Neural cell (in vitro differentiated cells): ENCODE measurements around the gene CDC6. TPM values are rescaled to one million over a fixed set of nuclear protein-coding genes. Genes with fewer than 3 reads are reported as not detected.

ENCODE experiments used
- H2AFZ ChIP-seq: fragments of 200-600, 300-800 bp; sonication (generic), shearing (Covaris generic); 2 replicates; pipeline ENCODE4 v1.6.0; 2014; ENCODE audit warnings: low read depth, mild to moderate bottlenecking, antibody characterized with exemption, low read length, moderate library complexity
- H3F3A ChIP-seq: fragments of 200-600 bp; shearing (Covaris generic); 2 replicates; pipeline ENCODE4 v1.6.1; 2016; ENCODE audit warnings: mild to moderate bottlenecking, moderate library complexity, mixed read lengths, antibody characterized with exemption, low read length; ENCODE audit not compliant: insufficient read depth, poor library complexity, severe bottlenecking
- H3K27ac ChIP-seq: fragments of 200-600, 300-800 bp; sonication (generic), shearing (Covaris generic); 2 replicates; pipeline ENCODE4 v1.5.1; 2014; ENCODE audit warnings: mild to moderate bottlenecking, low read length, moderate library complexity
- H3K27me3 ChIP-seq: fragments of 300-800, 200-600 bp; sonication (generic), shearing (Covaris generic); 2 replicates; pipeline ENCODE4 v1.6.0; 2014; ENCODE audit warnings: mild to moderate bottlenecking, low read depth, low read length, moderate library complexity; ENCODE audit not compliant: insufficient read depth
- H3K36me3 ChIP-seq: fragments of 300-800, 200-600 bp; sonication (generic), shearing (Covaris generic); 2 replicates; pipeline ENCODE4 v1.5.1; 2014; ENCODE audit warnings: mild to moderate bottlenecking, antibody characterized with exemption, low read length, moderate library complexity; ENCODE audit not compliant: insufficient read depth
- H3K4me2 ChIP-seq: fragments of 300-800, 200-600 bp; sonication (generic), shearing (Covaris generic); 2 replicates; pipeline ENCODE4 v1.6.0; 2014; ENCODE audit warnings: mild to moderate bottlenecking, low read length
- H3K4me3 ChIP-seq: fragments of 300-800, 200-600 bp; sonication (generic), shearing (Covaris generic); 2 replicates; pipeline ENCODE4 v1.5.1; 2014; ENCODE audit warnings: mild to moderate bottlenecking, low read length, moderate library complexity
- H3K79me2 ChIP-seq: fragments of 200-600 bp; shearing (Covaris generic); replicated peaks from 2 replicates; pipeline ENCODE4 v1.6.0; 2014; ENCODE audit warnings: mild to moderate bottlenecking, low read length, moderate library complexity; ENCODE audit not compliant: insufficient read depth
- H3K9ac ChIP-seq: fragments of 300-800, 200-600 bp; sonication (generic), shearing (Covaris generic); 2 replicates; pipeline ENCODE4 v1.6.1; 2016; ENCODE audit warnings: mild to moderate bottlenecking, low read length, mixed read lengths
- H3K9me2 ChIP-seq: fragments of 200-600 bp; shearing (Covaris generic); 2 replicates; pipeline ENCODE4 v1.6.1; 2016; ENCODE audit warnings: mild to moderate bottlenecking, low read length, mixed read lengths; ENCODE audit not compliant: insufficient read depth
- H3K9me3 ChIP-seq: fragments of 200-600, 300-800 bp; sonication (generic), shearing (Covaris generic); 2 replicates; pipeline ENCODE4 v1.6.1; 2016; ENCODE audit warnings: mild to moderate bottlenecking, mixed run types, low read length, moderate library complexity, mixed read lengths
- H4K20me1 ChIP-seq: fragments of 200-600 bp; shearing (Covaris generic); 2 replicates; pipeline ENCODE4 v1.6.1; 2016; ENCODE audit warnings: mild to moderate bottlenecking, mixed run types; ENCODE audit not compliant: insufficient read depth
- EP300 ChIP-seq: fragments of 450-650 bp; conservative IDR thresholded peaks from 2 replicates; pipeline ENCODE4 v1.6.1; 2014; ENCODE audit warnings: antibody characterized with exemption, mild to moderate bottlenecking, moderate library complexity; ENCODE audit not compliant: poor library complexity, severe bottlenecking
- EZH2 ChIP-seq: fragments of 200-600, 300-800 bp; shearing (Covaris generic), sonication (generic); IDR thresholded peaks from 2 replicates; pipeline ENCODE4 v1.6.1; 2014; ENCODE audit warnings: antibody characterized with exemption, low read length, borderline replicate concordance, mild to moderate bottlenecking; ENCODE audit not compliant: insufficient read depth, poor library complexity, severe bottlenecking
- MXI1 ChIP-seq: fragments of 450-650 bp; conservative IDR thresholded peaks from 2 replicates; pipeline ENCODE4 v1.6.1; 2014; ENCODE audit warnings: antibody characterized with exemption, mild to moderate bottlenecking; ENCODE audit not compliant: poor library complexity, severe bottlenecking
- POLR2AphosphoS5 ChIP-seq: IDR thresholded peaks from 2 replicates; pipeline ENCODE4 v1.6.1; 2012
- RAD21 ChIP-seq: fragments of 450-650 bp; conservative IDR thresholded peaks from 2 replicates; pipeline ENCODE4 v1.6.1; 2014; ENCODE audit warnings: antibody characterized with exemption, mild to moderate bottlenecking, moderate library complexity
- SMC3 ChIP-seq: fragments of 450-650 bp; conservative IDR thresholded peaks from 2 replicates; pipeline ENCODE4 v1.6.1; 2014; ENCODE audit warnings: antibody characterized with exemption, mild to moderate bottlenecking, moderate library complexity; ENCODE audit not compliant: poor library complexity
- TAF1 ChIP-seq: IDR thresholded peaks from 2 replicates; pipeline ENCODE4 v1.6.1; 2012; ENCODE audit warnings: low read depth
- polyA plus RNA-seq: library from polyadenylated mRNA; depleted of rRNA; stranded (reverse); fragments of >200 nt; gene quantifications from 2 replicates; pipeline ENCODE4 v1.2.3, GENCODE V29; 2014
- TF ChIP-seq, protein P1 (sequence below): IDR thresholded peaks from 2 replicates; pipeline ENCODE4 v1.6.1; 2012; ENCODE audit warnings: borderline replicate concordance
- TF ChIP-seq, protein P2 (sequence below): fragments of 450-650 bp; IDR thresholded peaks from 2 replicates; pipeline ENCODE4 v1.5.1; 2014; ENCODE audit warnings: antibody characterized with exemption, mild to moderate bottlenecking, moderate library complexity; ENCODE audit not compliant: poor library complexity, severe bottlenecking

The CDC6 gene
- polyA plus RNA-seq, 1 donor from 2014 or later, result 2.2 TPM

- Histone ChIP-seq H3F3A (no peaks in the 10 kb centered on the region), H3K9me2 (no peaks in the 10 kb centered on the region), H3K36me3 (no peaks in the 10 kb centered on the region), H3K27me3 (no peaks in the 10 kb centered on the region), H3K4me2 (no peak overlapping the region), H3K9ac (no peak overlapping the region), H3K27ac (no peak overlapping the region), H4K20me1 (no peaks in the 10 kb centered on the region), H2AFZ (no peak overlapping the region), H3K79me2 (no peaks in the 10 kb centered on the region), H3K9me3 (no peaks in the 10 kb centered on the region), H3K4me3 (no peak overlapping the region)
- TF ChIP-seq POLR2AphosphoS5 (no peak), TAF1 (no peak), RAD21 (no peak), MXI1 (no peak), SMC3 (no peak), EZH2 (no peak), EP300 (no peak)
- TF ChIP-seq, protein P1, sequence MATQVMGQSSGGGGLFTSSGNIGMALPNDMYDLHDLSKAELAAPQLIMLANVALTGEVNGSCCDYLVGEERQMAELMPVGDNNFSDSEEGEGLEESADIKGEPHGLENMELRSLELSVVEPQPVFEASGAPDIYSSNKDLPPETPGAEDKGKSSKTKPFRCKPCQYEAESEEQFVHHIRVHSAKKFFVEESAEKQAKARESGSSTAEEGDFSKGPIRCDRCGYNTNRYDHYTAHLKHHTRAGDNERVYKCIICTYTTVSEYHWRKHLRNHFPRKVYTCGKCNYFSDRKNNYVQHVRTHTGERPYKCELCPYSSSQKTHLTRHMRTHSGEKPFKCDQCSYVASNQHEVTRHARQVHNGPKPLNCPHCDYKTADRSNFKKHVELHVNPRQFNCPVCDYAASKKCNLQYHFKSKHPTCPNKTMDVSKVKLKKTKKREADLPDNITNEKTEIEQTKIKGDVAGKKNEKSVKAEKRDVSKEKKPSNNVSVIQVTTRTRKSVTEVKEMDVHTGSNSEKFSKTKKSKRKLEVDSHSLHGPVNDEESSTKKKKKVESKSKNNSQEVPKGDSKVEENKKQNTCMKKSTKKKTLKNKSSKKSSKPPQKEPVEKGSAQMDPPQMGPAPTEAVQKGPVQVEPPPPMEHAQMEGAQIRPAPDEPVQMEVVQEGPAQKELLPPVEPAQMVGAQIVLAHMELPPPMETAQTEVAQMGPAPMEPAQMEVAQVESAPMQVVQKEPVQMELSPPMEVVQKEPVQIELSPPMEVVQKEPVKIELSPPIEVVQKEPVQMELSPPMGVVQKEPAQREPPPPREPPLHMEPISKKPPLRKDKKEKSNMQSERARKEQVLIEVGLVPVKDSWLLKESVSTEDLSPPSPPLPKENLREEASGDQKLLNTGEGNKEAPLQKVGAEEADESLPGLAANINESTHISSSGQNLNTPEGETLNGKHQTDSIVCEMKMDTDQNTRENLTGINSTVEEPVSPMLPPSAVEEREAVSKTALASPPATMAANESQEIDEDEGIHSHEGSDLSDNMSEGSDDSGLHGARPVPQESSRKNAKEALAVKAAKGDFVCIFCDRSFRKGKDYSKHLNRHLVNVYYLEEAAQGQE, result no peak
- TF ChIP-seq, protein P2, sequence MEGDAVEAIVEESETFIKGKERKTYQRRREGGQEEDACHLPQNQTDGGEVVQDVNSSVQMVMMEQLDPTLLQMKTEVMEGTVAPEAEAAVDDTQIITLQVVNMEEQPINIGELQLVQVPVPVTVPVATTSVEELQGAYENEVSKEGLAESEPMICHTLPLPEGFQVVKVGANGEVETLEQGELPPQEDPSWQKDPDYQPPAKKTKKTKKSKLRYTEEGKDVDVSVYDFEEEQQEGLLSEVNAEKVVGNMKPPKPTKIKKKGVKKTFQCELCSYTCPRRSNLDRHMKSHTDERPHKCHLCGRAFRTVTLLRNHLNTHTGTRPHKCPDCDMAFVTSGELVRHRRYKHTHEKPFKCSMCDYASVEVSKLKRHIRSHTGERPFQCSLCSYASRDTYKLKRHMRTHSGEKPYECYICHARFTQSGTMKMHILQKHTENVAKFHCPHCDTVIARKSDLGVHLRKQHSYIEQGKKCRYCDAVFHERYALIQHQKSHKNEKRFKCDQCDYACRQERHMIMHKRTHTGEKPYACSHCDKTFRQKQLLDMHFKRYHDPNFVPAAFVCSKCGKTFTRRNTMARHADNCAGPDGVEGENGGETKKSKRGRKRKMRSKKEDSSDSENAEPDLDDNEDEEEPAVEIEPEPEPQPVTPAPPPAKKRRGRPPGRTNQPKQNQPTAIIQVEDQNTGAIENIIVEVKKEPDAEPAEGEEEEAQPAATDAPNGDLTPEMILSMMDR, result no peak
These were observed 46.2 kb downstream of the CDC6 start for GRCh38 chr17:40333781-40334448.

GRCh38 chr17:40335620-40336019 is 47.9 kb downstream of the CDC6 start:
- TF ChIP-seq, protein P2, result no peak
- TF ChIP-seq TAF1 (no peak), SMC3 (no peak)
- TF ChIP-seq, protein P1, result no peak
- no peaks in the 10 kb centered on the region for H4K20me1 ChIP-seq

More at GRCh38 chr17:40335620-40336019, 47.9 kb downstream of the CDC6 start:
- no peak overlapping the region for H3K4me3 ChIP-seq
- no peaks in the 10 kb centered on the region for H3K27me3 ChIP-seq
- no peak overlapping the region for H3K9ac ChIP-seq
- H3K79me2 ChIP-seq, result peaks cover 4% of the 10 kb centered on the region
- no peaks in the 10 kb centered on the region for H3K9me2 ChIP-seq
- no peaks in the 10 kb centered on the region for H3K36me3 ChIP-seq
- no peak overlapping the region for H3K4me2 ChIP-seq
- H3F3A ChIP-seq, result no peaks in the 10 kb centered on the region
- H3K27ac ChIP-seq, result no peak overlapping the region
- H3K9me3 ChIP-seq, result no peaks in the 10 kb centered on the region
- H2AFZ ChIP-seq, result no peak overlapping the region
